Bronchial epithelial cell (primary cell): Measurements from ENCODE around the gene PRTFDC1. TPM values are rescaled to one million over a fixed set of nuclear protein-coding genes. Genes with fewer than 3 reads are reported as not detected.

Experiments used
- DNase-seq: peaks from one replicate; pipeline ENCODE4 v3.0.0-alpha.2; 2010; ENCODE audit warnings: low read depth
- FAIRE-seq: peaks from 2 replicates; lab custom pipeline; 2011; peaks lifted over from hg19 to GRCh38; lab: Jason Lieb, UNC
- H3K27me3 ChIP-seq: 2 replicates; pipeline ENCODE4 v1.5.1; 2011; ENCODE audit warnings: low read length; ENCODE audit not compliant: control insufficient read depth, insufficient read depth
- H3K36me3 ChIP-seq: 2 replicates; pipeline ENCODE4 v1.5.1; 2011; ENCODE audit warnings: low read length; ENCODE audit not compliant: control insufficient read depth, insufficient read depth
- H3K4me3 ChIP-seq: 2 replicates; pipeline ENCODE4 v1.5.1; 2011; ENCODE audit warnings: mild to moderate bottlenecking, low read depth, low read length, control low read depth
- CTCF ChIP-seq: IDR thresholded peaks from 2 replicates; pipeline ENCODE4 v1.5.1; 2011; ENCODE audit warnings: mild to moderate bottlenecking, moderate library complexity, low read length, control low read depth, inconsistent platforms; ENCODE audit not compliant: insufficient read depth, severe bottlenecking
- total RNA-seq: library from RNA; depleted of rRNA; stranded (reverse); fragments of >200 nt; gene quantifications from 2 replicates; pipeline ENCODE4 v1.2.1, GENCODE V29; 2014

The PRTFDC1 gene
- total RNA-seq, 1 donor from 2014 or later = 5.5 TPM

GRCh38 chr10:24824124-24824523 is 128.3 kb downstream of the PRTFDC1 start:
- H3K27me3 ChIP-seq = no peaks in the 10 kb centered on the region
- DNase-seq (peak; percentile 91), FAIRE-seq (no peak)
- H3K4me3 ChIP-seq = no peak overlapping the region
- H3K36me3 ChIP-seq = no peaks in the 10 kb centered on the region
- TF ChIP-seq CTCF = no peak

GRCh38 chr10:24822590-24822989 is 129.8 kb downstream of the PRTFDC1 start:
- Histone ChIP-seq H3K4me3 (no peak overlapping the region), H3K27me3 (no peaks in the 10 kb centered on the region), H3K36me3 (no peaks in the 10 kb centered on the region)
- no peak for TF ChIP-seq CTCF
- no peak for FAIRE-seq
- DNase-seq = peak; percentile 46

- peak; percentile 88 for DNase-seq
- Histone ChIP-seq H3K27me3 (no peaks in the 10 kb centered on the region), H3K4me3 (no peak overlapping the region), H3K36me3 (no peaks in the 10 kb centered on the region)
- no peak for TF ChIP-seq CTCF
- peak; percentile 18 for FAIRE-seq
These were observed 130.4 kb downstream of the PRTFDC1 start for GRCh38 chr10:24821986-24822385.

GRCh38 chr10:24816868-24817396 is 135.5 kb downstream of the PRTFDC1 start:
- FAIRE-seq (no peak), DNase-seq (no peak)
- H3K27me3 ChIP-seq = no peaks in the 10 kb centered on the region
- TF ChIP-seq CTCF = no peak
- no peaks in the 10 kb centered on the region for H3K36me3 ChIP-seq
- H3K4me3 ChIP-seq = no peak overlapping the region

- Histone ChIP-seq H3K27me3 (no peaks in the 10 kb centered on the region), H3K4me3 (no peak overlapping the region), H3K36me3 (no peaks in the 10 kb centered on the region)
- TF ChIP-seq CTCF = no peak
- DNase-seq (peak; percentile 97), FAIRE-seq (no peak)
These were observed 137.7 kb downstream of the PRTFDC1 start for GRCh38 chr10:24814568-24815313.

GRCh38 chr10:24813856-24814255 is 138.6 kb downstream of the PRTFDC1 start:
- TF ChIP-seq CTCF = no peak
- no peaks in the 10 kb centered on the region for H3K36me3 ChIP-seq
- FAIRE-seq = no peak
- no peak for DNase-seq
- H3K27me3 ChIP-seq = no peaks in the 10 kb centered on the region
- H3K4me3 ChIP-seq = no peak overlapping the region
